ENCODE measurements around the gene BAHCC1. TPM values are rescaled to one million over a fixed set of nuclear protein-coding genes. Genes with fewer than 3 reads are reported as not detected.

Gene BAHCC1
- total and polyA plus RNA-seq, 2 donors from 2014 or later = 2.6 to 20.5 TPM

GRCh38 chr17:81447331-81447933 lies 52.2 kb downstream of the BAHCC1 start:
- Histone ChIP-seq H3K27me3 (ENCODE audit: control insufficient read depth, insufficient read depth, low read length) (no peaks in the 10 kb centered on the region), H3K36me3 (ENCODE audit: control insufficient read depth in 2 of 3, insufficient read depth in 3 of 3, low read length in 3 of 3) (no peaks in the 10 kb centered on the region), H3K27ac (ENCODE audit: low read depth in 2 of 2, low read length in 2 of 2) (no peak overlapping the region), H3K9ac (ENCODE audit: low read length in 3 of 3) (no peak overlapping the region), H3K4me3 (ENCODE audit: low read length in 3 of 3) (no peak overlapping the region), H3K9me3 (ENCODE audit: control insufficient read depth in 2 of 3, insufficient read depth in 1 of 3, low read length in 3 of 3) (no peaks in the 10 kb centered on the region), H3K4me1 (ENCODE audit: control insufficient read depth in 2 of 3, insufficient read depth in 2 of 3, low read depth in 1 of 3, low read length in 3 of 3) (no peaks in the 10 kb centered on the region)
- no peak for FAIRE-seq
- no peak for TF ChIP-seq CTCF (IDR thresholded peaks at IDR 0.05; ENCODE audit: borderline replicate concordance, extremely low read depth, insufficient read depth)
- DNase-seq = no peak
- intact Hi-C loops (cut with DNase I) = no loop called here

GRCh38 chr17:81448442-81448841 lies 53.2 kb downstream of the BAHCC1 start:
- no peaks in the 10 kb centered on the region for H3K4me1 ChIP-seq (ENCODE audit: control insufficient read depth in 2 of 3, insufficient read depth in 2 of 3, low read depth in 1 of 3, low read length in 3 of 3)
- H3K4me3 ChIP-seq (ENCODE audit: low read length in 3 of 3) = no peak overlapping the region
- H3K27me3 ChIP-seq (ENCODE audit: control insufficient read depth, insufficient read depth, low read length) = no peaks in the 10 kb centered on the region
- no peak overlapping the region for H3K27ac ChIP-seq (ENCODE audit: low read depth in 2 of 2, low read length in 2 of 2)
- FAIRE-seq = no peak
- DNase-seq = no peak
- intact Hi-C loops (cut with DNase I) = no loop called here
- no peaks in the 10 kb centered on the region for H3K36me3 ChIP-seq (ENCODE audit: control insufficient read depth in 2 of 3, insufficient read depth in 3 of 3, low read length in 3 of 3)
- no peaks in the 10 kb centered on the region for H3K9me3 ChIP-seq (ENCODE audit: control insufficient read depth in 2 of 3, insufficient read depth in 1 of 3, low read length in 3 of 3)
- TF ChIP-seq CTCF (IDR thresholded peaks at IDR 0.05; ENCODE audit: borderline replicate concordance, extremely low read depth, insufficient read depth) = no peak
- H3K9ac ChIP-seq (ENCODE audit: low read length in 3 of 3) = no peak overlapping the region

- H3K36me3 ChIP-seq (ENCODE audit: control insufficient read depth in 2 of 3, insufficient read depth in 3 of 3, low read length in 3 of 3) = no peaks in the 10 kb centered on the region
- H3K27ac ChIP-seq (ENCODE audit: low read depth in 2 of 2, low read length in 2 of 2) = no peak overlapping the region
- H3K4me3 ChIP-seq (ENCODE audit: low read length in 3 of 3) = no peak overlapping the region
- intact Hi-C loops (cut with DNase I) = no loop called here
- no peak for TF ChIP-seq CTCF (IDR thresholded peaks at IDR 0.05; ENCODE audit: borderline replicate concordance, extremely low read depth, insufficient read depth)
- H3K9ac ChIP-seq (ENCODE audit: low read length in 3 of 3) = no peak overlapping the region
- no peaks in the 10 kb centered on the region for H3K27me3 ChIP-seq (ENCODE audit: control insufficient read depth, insufficient read depth, low read length)
- no peak for FAIRE-seq
- H3K4me1 ChIP-seq (ENCODE audit: control insufficient read depth in 2 of 3, insufficient read depth in 2 of 3, low read depth in 1 of 3, low read length in 3 of 3) = no peaks in the 10 kb centered on the region
- DNase-seq = no peak
- no peaks in the 10 kb centered on the region for H3K9me3 ChIP-seq (ENCODE audit: control insufficient read depth in 2 of 3, insufficient read depth in 1 of 3, low read length in 3 of 3)
Measured at GRCh38 chr17:81448950-81449349, 53.7 kb downstream of the BAHCC1 start.

GRCh38 chr17:81449351-81449750 lies 54.1 kb downstream of the BAHCC1 start:
- Histone ChIP-seq H3K27ac (ENCODE audit: low read depth in 2 of 2, low read length in 2 of 2) (no peak overlapping the region), H3K9ac (ENCODE audit: low read length in 3 of 3) (no peak overlapping the region), H3K4me3 (ENCODE audit: low read length in 3 of 3) (no peak overlapping the region), H3K36me3 (ENCODE audit: control insufficient read depth in 2 of 3, insufficient read depth in 3 of 3, low read length in 3 of 3) (no peaks in the 10 kb centered on the region), H3K9me3 (ENCODE audit: control insufficient read depth in 2 of 3, insufficient read depth in 1 of 3, low read length in 3 of 3) (no peaks in the 10 kb centered on the region), H3K27me3 (ENCODE audit: control insufficient read depth, insufficient read depth, low read length) (no peaks in the 10 kb centered on the region), H3K4me1 (ENCODE audit: control insufficient read depth in 2 of 3, insufficient read depth in 2 of 3, low read depth in 1 of 3, low read length in 3 of 3) (no peaks in the 10 kb centered on the region)
- intact Hi-C loops (cut with DNase I) = no loop called here
- no peak for FAIRE-seq
- TF ChIP-seq CTCF (IDR thresholded peaks at IDR 0.05; ENCODE audit: borderline replicate concordance, extremely low read depth, insufficient read depth) = no peak
- no peak for DNase-seq
